GM12878 (cell line): ENCODE measurements around the gene AEN. TPM values are rescaled to one million over a fixed set of nuclear protein-coding genes. Genes with fewer than 3 reads are reported as not detected.

Experiments
- ASH2L ChIP-seq: fragments of 300-600, 200-600 bp; sonication (generic); IDR thresholded peaks from 2 replicates; pipeline ENCODE4 v1.6.1; 2017; ENCODE audit warnings: low read depth, mild to moderate bottlenecking, borderline replicate concordance
- BCL11A ChIP-seq: IDR thresholded peaks from 2 replicates; pipeline ENCODE4 v1.6.1; 2011; ENCODE audit warnings: low read depth, low read length
- E2F8 ChIP-seq: fragments of 450-650 bp; IDR thresholded peaks from 2 replicates; pipeline ENCODE4 v1.6.1; 2018; ENCODE audit warnings: mild to moderate bottlenecking, low read depth, moderate library complexity; ENCODE audit not compliant: partially characterized antibody
- EED ChIP-seq: sonication (generic); IDR thresholded peaks from 2 replicates; pipeline ENCODE4 v1.6.1; 2016; ENCODE audit warnings: antibody characterized with exemption, low read depth
- FOS ChIP-seq: IDR thresholded peaks from 3 replicates; pipeline ENCODE4 v1.6.1; 2011; ENCODE audit warnings: borderline replicate concordance; ENCODE audit not compliant: insufficient read length; ENCODE audit errors: extremely low read depth
- GATAD2B ChIP-seq: fragments of 450-650 bp; conservative IDR thresholded peaks from 2 replicates; pipeline ENCODE4 v1.6.1; 2017; ENCODE audit warnings: low read depth, mild to moderate bottlenecking, moderate library complexity
- HDAC2 ChIP-seq: fragments of 200-600 bp; sonication (generic); IDR thresholded peaks from 2 replicates; pipeline ENCODE4 v1.6.1; 2017
- HDGF ChIP-seq: fragments of 450-650 bp; IDR thresholded peaks from 2 replicates; pipeline ENCODE4 v1.6.1; 2016; ENCODE audit warnings: antibody characterized with exemption
- HSF1 ChIP-seq: fragments of 150-350 bp; IDR thresholded peaks from 2 replicates; pipeline ENCODE4 v1.6.1; 2014; ENCODE audit warnings: mild to moderate bottlenecking, low read depth, low read length
- IRF4 ChIP-seq: IDR thresholded peaks from 2 replicates; pipeline ENCODE4 v1.6.1; 2011; ENCODE audit warnings: low read depth, low read length
- KAT2A ChIP-seq: conservative IDR thresholded peaks from 2 replicates; pipeline ENCODE4 v1.6.1; 2011; ENCODE audit warnings: low read depth, low read length; ENCODE audit not compliant: control insufficient read depth
- MAX ChIP-seq: IDR thresholded peaks from 2 replicates; pipeline ENCODE4 v1.6.1; 2012; ENCODE audit warnings: low read depth, low read length, improper control_type of control experiment
- MEF2B ChIP-seq: fragments of 450-650 bp; IDR thresholded peaks from 2 replicates; pipeline ENCODE4 v1.6.1; 2018; ENCODE audit warnings: mild to moderate bottlenecking, moderate library complexity; ENCODE audit not compliant: partially characterized antibody, poor library complexity, severe bottlenecking
- MYB ChIP-seq: fragments of 150-350 bp; IDR thresholded peaks from 2 replicates; pipeline ENCODE4 v1.6.1; 2014; ENCODE audit warnings: mild to moderate bottlenecking, low read depth, low read length, borderline replicate concordance
- NFYA ChIP-seq: IDR thresholded peaks from 2 replicates; pipeline ENCODE4 v1.6.1; 2011; ENCODE audit warnings: low read depth, mild to moderate bottlenecking, low read length, improper control_type of control experiment, borderline replicate concordance
- NR2F1 ChIP-seq: fragments of 450-650 bp; conservative IDR thresholded peaks from 2 replicates; pipeline ENCODE4 v1.6.1; 2017; ENCODE audit warnings: mild to moderate bottlenecking
- PKNOX1 ChIP-seq: fragments of 450-650 bp; IDR thresholded peaks from 2 replicates; pipeline ENCODE4 v1.6.1; 2016; ENCODE audit warnings: mild to moderate bottlenecking
- POU2F2 ChIP-seq: IDR thresholded peaks from 3 replicates; pipeline ENCODE4 v1.6.1; 2011; ENCODE audit warnings: low read depth, mild to moderate bottlenecking, low read length, borderline replicate concordance
- SUZ12 ChIP-seq: fragments of 200-600 bp; sonication (generic); IDR thresholded peaks from one replicate; pipeline ENCODE4 v1.6.1; 2018; ENCODE audit warnings: antibody characterized with exemption, mild to moderate bottlenecking; ENCODE audit not compliant: unreplicated experiment
- TARDBP ChIP-seq: IDR thresholded peaks from 2 replicates; pipeline ENCODE4 v1.6.1; 2016; ENCODE audit warnings: borderline replicate concordance
- ZNF207 ChIP-seq: fragments of 450-650 bp; IDR thresholded peaks from 2 replicates; pipeline ENCODE4 v1.6.1; 2014; ENCODE audit warnings: antibody characterized with exemption, mild to moderate bottlenecking, borderline replicate concordance
- polyA plus RNA-seq, 11 experiments: library from polyadenylated mRNA; depleted of rRNA in 4 of 11; unstranded in 6 of 11; stranded (reverse) in 5 of 11; fragments of >200 nt; fragmentation: Nextera tagmentation in 4 of 11; fragmentation: Illumina TruSeq in 1 of 11; extraction: Ambion mirVana in 4 of 11; extraction: Trizol in 1 of 11; gene quantifications; 1 replicate in 1 of 11; 2 replicates in 10 of 11; pipeline versions ENCODE4 v1.2.1 to v1.2.3, GENCODE V29; 2011 to 2016; ENCODE audit warnings: inconsistent platforms in 2 of 11, missing spikeins in 2 of 11, low read depth in 1 of 11
- total RNA-seq, 4 experiments: library from RNA; depleted of rRNA in 3 of 4; stranded (reverse); fragments of >200 nt in 3 of 4; fragmentation: Illumina TruSeq in 1 of 4; extraction: Trizol in 1 of 4; gene quantifications; 2 replicates each; pipeline versions ENCODE4 v1.2.1 to v1.2.3, GENCODE V29; 2013 to 2021
- TF ChIP-seq, protein P1 (sequence below): IDR thresholded peaks from 2 replicates; pipeline ENCODE4 v1.6.1; 2012; ENCODE audit warnings: low read depth, low read length, improper control_type of control experiment
- TF ChIP-seq, protein P2 (sequence below): fragments of 450-650 bp; IDR thresholded peaks from 2 replicates; pipeline ENCODE4 v1.6.1; 2014; ENCODE audit warnings: mild to moderate bottlenecking

Gene AEN
- total and polyA plus RNA-seq, 10 of the 15 experiments (the other 5 are each of a cell fraction or from before 2014, with no cell fraction given) = 11.7 to 81.2 (median 53.7) TPM

DNA sequence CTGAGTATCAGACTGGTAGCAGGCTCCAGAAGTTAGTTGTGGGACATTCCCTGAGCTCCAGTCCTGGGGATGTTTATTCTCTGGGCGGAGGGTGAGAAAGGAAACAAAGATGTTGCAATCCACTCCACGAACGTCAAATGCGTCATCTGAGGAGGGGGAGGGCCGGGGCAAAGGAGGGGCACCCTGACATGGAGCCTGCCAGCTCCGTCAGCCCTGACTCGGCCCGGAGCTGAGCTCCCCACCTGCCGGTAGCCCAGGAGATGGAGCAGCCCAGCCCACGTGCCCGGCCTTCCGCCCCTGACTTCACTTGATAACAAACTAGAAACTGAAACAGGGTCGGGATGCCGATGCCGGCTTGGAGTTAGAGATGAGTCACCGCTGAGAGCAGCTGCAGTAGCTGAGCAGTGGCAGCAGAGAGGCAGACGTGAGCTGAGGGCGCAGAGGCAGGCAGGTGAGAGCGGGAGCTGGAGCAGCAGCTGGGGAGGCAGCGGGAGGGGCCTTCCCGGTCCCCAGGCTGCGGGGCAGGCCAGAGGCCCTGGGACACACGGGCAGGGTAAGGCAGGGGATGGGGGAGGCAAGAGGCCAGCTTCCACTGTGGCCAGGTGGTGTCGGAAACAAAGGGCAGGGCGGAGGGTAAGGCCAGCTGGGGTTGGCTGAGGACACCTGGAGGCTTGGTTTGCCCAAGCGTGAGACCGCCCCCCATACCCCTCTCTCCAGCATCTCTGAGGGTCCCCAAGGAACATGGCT is 17.7 kb downstream of the AEN start, which contains the start of gene ISG20 (continued):
- TF ChIP-seq EED (peak; percentile 88), MEF2B (peak; percentile 60), GATAD2B (peak; percentile 56; the same call in 1 of the 2 replicates), POU2F2 (peak; percentile 91; the same call in 1 of the 3 replicates), BCL11A (peak; percentile 71; the same call in 1 of the 2 replicates), PKNOX1 (peak; percentile 75), HSF1 (no peak), HDGF (peak; percentile 92), FOS (no peak), NFYA (no peak), MYB (no peak), KAT2A (no peak), IRF4 (peak; percentile 45; the same call in 1 of the 2 replicates), NR2F1 (no peak; the same call in 1 of the 2 replicates), MAX (peak; percentile 98), SUZ12 (no peak), ASH2L (no peak), E2F8 (no peak), ZNF207 (0 out of 2 replicates have a peak, but pooled peaks have one; percentile 27), TARDBP (no peak), HDAC2 (no peak)
- TF ChIP-seq, protein P1, sequence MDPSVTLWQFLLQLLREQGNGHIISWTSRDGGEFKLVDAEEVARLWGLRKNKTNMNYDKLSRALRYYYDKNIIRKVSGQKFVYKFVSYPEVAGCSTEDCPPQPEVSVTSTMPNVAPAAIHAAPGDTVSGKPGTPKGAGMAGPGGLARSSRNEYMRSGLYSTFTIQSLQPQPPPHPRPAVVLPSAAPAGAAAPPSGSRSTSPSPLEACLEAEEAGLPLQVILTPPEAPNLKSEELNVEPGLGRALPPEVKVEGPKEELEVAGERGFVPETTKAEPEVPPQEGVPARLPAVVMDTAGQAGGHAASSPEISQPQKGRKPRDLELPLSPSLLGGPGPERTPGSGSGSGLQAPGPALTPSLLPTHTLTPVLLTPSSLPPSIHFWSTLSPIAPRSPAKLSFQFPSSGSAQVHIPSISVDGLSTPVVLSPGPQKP = peak; percentile 69; the same call in 1 of the 2 replicates
- TF ChIP-seq, protein P2, sequence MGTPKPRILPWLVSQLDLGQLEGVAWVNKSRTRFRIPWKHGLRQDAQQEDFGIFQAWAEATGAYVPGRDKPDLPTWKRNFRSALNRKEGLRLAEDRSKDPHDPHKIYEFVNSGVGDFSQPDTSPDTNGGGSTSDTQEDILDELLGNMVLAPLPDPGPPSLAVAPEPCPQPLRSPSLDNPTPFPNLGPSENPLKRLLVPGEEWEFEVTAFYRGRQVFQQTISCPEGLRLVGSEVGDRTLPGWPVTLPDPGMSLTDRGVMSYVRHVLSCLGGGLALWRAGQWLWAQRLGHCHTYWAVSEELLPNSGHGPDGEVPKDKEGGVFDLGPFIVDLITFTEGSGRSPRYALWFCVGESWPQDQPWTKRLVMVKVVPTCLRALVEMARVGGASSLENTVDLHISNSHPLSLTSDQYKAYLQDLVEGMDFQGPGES = no peak
